Stimulated activated CD8-positive, alpha-beta memory T cell treated with anti-CD3 and anti-CD28 coated beads, Interleukin-12 subunit alpha, Interleukin-12 subunit beta, amount 100 ng/mL, for 24 hours (primary cell): ENCODE data around the gene TLR6.
"Not testable (repeated sequence)": the region's sequence is repeated elsewhere in the genome, so short reads cannot be mapped to it uniquely, and the experiment has no call there.

Source experiments
- DNase-seq: peaks from one replicate; pipeline ENCODE4 v3.0.0-alpha.2; 2020; ENCODE audit errors: extremely low read depth

Gene TLR6

GRCh38 chr4:38785041-38785790 is 71.4 kb downstream of the TLR6 start:
- no peak for DNase-seq

GRCh38 chr4:38784141-38784540 is 72.5 kb downstream of the TLR6 start:
- no peak for DNase-seq

GRCh38 chr4:38783109-38783460 is 73.5 kb downstream of the TLR6 start:
- DNase-seq: no peak

- no peak for DNase-seq
These were observed 74.0 kb downstream of the TLR6 start, which contains the start of gene TLR10 for GRCh38 chr4:38782452-38783108. TLR10 (minus strand) TSS chr4:38782990; CDS start chr4:38775590, 7,400 bp downstream.

GRCh38 chr4:38781854-38782261 is 74.8 kb downstream of the TLR6 start:
- DNase-seq: no peak

- no peak for DNase-seq
These were observed 75.7 kb downstream of the TLR6 start for GRCh38 chr4:38780833-38781484.

GRCh38 chr4:38779790-38780189 is 76.8 kb downstream of the TLR6 start:
- no peak for DNase-seq

- DNase-seq: not testable (repeated sequence)
These were observed 78.7 kb downstream of the TLR6 start for GRCh38 chr4:38777925-38778324.

GRCh38 chr4:38775326-38775725 is 81.3 kb downstream of the TLR6 start:
- no peak for DNase-seq

GRCh38 chr4:38774181-38774955 is 82.2 kb downstream of the TLR6 start:
- no peak for DNase-seq
